Astrocyte (in vitro differentiated cells and primary cell): ENCODE measurements around the gene RP2.

Experiments
- EZH2 ChIP-seq: IDR thresholded peaks from 2 replicates; pipeline ENCODE4 v1.6.1; 2012; ENCODE audit warnings: mild to moderate bottlenecking, low read length, inconsistent platforms; ENCODE audit not compliant: insufficient read depth
- TF ChIP-seq, protein P1 (sequence below): IDR thresholded peaks from 2 replicates; pipeline ENCODE4 v1.5.1; 2011; ENCODE audit warnings: low read depth, mild to moderate bottlenecking, inconsistent platforms, low read length, moderate library complexity; ENCODE audit not compliant: insufficient read depth

DNA sequence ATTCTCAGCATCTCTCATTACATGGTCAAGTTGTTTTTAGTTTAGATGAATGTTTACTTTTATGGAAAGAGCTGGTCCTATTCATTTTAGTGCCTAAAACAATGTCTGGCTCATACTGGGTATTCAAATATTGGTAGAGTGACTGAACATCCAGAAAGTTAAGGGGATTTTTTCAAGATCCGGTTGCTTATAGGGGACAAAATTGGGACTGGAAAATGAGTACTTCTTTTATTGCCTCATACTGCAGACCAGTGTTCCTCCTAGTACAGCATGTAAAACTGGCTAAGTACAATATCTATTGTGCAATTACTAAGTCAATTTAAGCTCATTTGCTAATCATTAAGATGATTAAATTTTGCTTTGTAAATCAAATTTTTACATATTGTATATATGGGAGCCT is 13.9 kb downstream of the RP2 start:
- TF ChIP-seq, protein P1, sequence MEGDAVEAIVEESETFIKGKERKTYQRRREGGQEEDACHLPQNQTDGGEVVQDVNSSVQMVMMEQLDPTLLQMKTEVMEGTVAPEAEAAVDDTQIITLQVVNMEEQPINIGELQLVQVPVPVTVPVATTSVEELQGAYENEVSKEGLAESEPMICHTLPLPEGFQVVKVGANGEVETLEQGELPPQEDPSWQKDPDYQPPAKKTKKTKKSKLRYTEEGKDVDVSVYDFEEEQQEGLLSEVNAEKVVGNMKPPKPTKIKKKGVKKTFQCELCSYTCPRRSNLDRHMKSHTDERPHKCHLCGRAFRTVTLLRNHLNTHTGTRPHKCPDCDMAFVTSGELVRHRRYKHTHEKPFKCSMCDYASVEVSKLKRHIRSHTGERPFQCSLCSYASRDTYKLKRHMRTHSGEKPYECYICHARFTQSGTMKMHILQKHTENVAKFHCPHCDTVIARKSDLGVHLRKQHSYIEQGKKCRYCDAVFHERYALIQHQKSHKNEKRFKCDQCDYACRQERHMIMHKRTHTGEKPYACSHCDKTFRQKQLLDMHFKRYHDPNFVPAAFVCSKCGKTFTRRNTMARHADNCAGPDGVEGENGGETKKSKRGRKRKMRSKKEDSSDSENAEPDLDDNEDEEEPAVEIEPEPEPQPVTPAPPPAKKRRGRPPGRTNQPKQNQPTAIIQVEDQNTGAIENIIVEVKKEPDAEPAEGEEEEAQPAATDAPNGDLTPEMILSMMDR, result no peak
- no peak for TF ChIP-seq EZH2
